Transverse colon (tissue), 4 donors: ENCODE results near the gene ZC3H12C. TPM values are rescaled to one million over a fixed set of nuclear protein-coding genes. Genes with fewer than 3 reads are reported as not detected.

Experiments used
- DNase-seq: peaks from one replicate; pipeline ENCODE4 v3.0.0-alpha.2; 2019
- H3K27ac ChIP-seq, 4 donors: fragments of 200-600 bp; sonication (generic); 2 replicates each; pipeline ENCODE4 v1.5.1; 2016 to 2018; ENCODE audit warnings: inconsistent platforms in 4 of 4
- H3K27me3 ChIP-seq: fragments of 200-600 bp; sonication (generic); 2 replicates; pipeline ENCODE4 v1.5.1; 2017; ENCODE audit warnings: inconsistent platforms
- H3K36me3 ChIP-seq, 4 donors: fragments of 200-600 bp; sonication (generic); 2 replicates each; pipeline ENCODE4 v1.5.1; 2017 to 2019; ENCODE audit warnings: inconsistent platforms in 4 of 4
- H3K4me1 ChIP-seq, 4 donors: fragments of 200-600 bp; sonication (generic); 2 replicates each; pipeline ENCODE4 v1.5.1; 2017 to 2020; ENCODE audit warnings: inconsistent platforms in 4 of 4
- H3K4me3 ChIP-seq, 4 donors: fragments of 200-600 bp; sonication (generic); 1 replicate in 1 of 4; 2 replicates in 3 of 4; pipeline versions ENCODE4 v1.5.1 to v1.6.1; 2017 to 2019; ENCODE audit warnings: inconsistent platforms in 4 of 4
- H3K9me3 ChIP-seq, 2 donors: fragments of 200-600 bp; sonication (generic); 2 replicates each; pipeline ENCODE4 v1.5.1; 2017 to 2019; ENCODE audit warnings: inconsistent platforms in 2 of 2
- EP300 ChIP-seq: sonication (generic); formaldehyde crosslinking; IDR thresholded peaks from one replicate; pipeline ENCODE4 v1.6.1; 2017; ENCODE audit warnings: antibody characterized with exemption, low read depth
- POLR2A ChIP-seq: fragments of 450-650 bp; IDR thresholded peaks from one replicate; pipeline ENCODE4 v1.6.1; 2016; ENCODE audit warnings: antibody characterized with exemption, mild to moderate bottlenecking, moderate library complexity
- POLR2AphosphoS5 ChIP-seq, 3 donors: sonication (generic); formaldehyde crosslinking; IDR thresholded peaks; one replicate each; pipeline ENCODE4 v1.6.1; 2016; ENCODE audit warnings: antibody characterized with exemption in 3 of 3
- WGBS, 2 donors: methylation state at CpG; one replicate each; pipeline ENCODE4 v1.1.5; 2018; ENCODE audit warnings: low coverage in 1 of 2; 5-methylcytosine and 5-hydroxymethylcytosine counted together
- in situ Hi-C, 4 donors: fragments of 200-750 bp; cut with MboI; loops; one replicate each; pipeline versions ENCODE4 v1.15.0 to v1.15.1; 2017; ENCODE audit warnings: low sequenced_read_pairs in 3 of 4, low pct_ligation_motif_present in 1 of 4, low pct_unique_long_range_greater_than_20kb in 1 of 4
- intact Hi-C: fragments of 100-400 bp; cut with DNase I; formaldehyde crosslinking; loops from one replicate; pipeline ENCODE4 v1.15.1; 2023; ENCODE audit warnings: low total_unique reads
- total RNA-seq, 4 donors: library from RNA; depleted of rRNA; stranded (reverse); fragments of >200 nt; gene quantifications; one replicate each; pipeline ENCODE4 v1.1.0, GENCODE V29; 2016
- TF ChIP-seq, protein P1 (sequence below), 5 experiments: fragments of 200-600 bp in 3 of 5; fragments of 450-650 bp in 2 of 5; sonication (generic) in 3 of 5; IDR thresholded peaks; 1 replicate in 2 of 5; 2 replicates in 3 of 5; pipeline ENCODE4 v1.5.1; 2016 to 2017; ENCODE audit warnings: antibody characterized with exemption in 5 of 5, inconsistent platforms in 3 of 5, mild to moderate bottlenecking in 2 of 5, moderate library complexity in 1 of 5

Gene ZC3H12C
- 10 to 100 TPM in 2 of 4 donors, 1 to 10 TPM in 2; 6.4 to 21.2 (median 14.4) TPM for total RNA-seq

GRCh38 chr11:110092515-110093406 is at the start of gene ZC3H12C:
Gene ZC3H12C, plus strand, starts transcription at chr11:110093392. Its CDS starts 20 bp downstream, at chr11:110093412.
- no peaks in the 10 kb centered on the region for H3K9me3 ChIP-seq
- in situ Hi-C loops, result no loop called here
- no peaks in the 10 kb centered on the region for H3K36me3 ChIP-seq
- TF ChIP-seq POLR2AphosphoS5 (IDR thresholded peaks at IDR 0.05) (peak in 1 of 3 donors; percentile 84), POLR2A (peak; percentile 68), EP300 (no peak)
- TF ChIP-seq, protein P1, sequence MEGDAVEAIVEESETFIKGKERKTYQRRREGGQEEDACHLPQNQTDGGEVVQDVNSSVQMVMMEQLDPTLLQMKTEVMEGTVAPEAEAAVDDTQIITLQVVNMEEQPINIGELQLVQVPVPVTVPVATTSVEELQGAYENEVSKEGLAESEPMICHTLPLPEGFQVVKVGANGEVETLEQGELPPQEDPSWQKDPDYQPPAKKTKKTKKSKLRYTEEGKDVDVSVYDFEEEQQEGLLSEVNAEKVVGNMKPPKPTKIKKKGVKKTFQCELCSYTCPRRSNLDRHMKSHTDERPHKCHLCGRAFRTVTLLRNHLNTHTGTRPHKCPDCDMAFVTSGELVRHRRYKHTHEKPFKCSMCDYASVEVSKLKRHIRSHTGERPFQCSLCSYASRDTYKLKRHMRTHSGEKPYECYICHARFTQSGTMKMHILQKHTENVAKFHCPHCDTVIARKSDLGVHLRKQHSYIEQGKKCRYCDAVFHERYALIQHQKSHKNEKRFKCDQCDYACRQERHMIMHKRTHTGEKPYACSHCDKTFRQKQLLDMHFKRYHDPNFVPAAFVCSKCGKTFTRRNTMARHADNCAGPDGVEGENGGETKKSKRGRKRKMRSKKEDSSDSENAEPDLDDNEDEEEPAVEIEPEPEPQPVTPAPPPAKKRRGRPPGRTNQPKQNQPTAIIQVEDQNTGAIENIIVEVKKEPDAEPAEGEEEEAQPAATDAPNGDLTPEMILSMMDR (IDR thresholded peaks at IDR 0.05), result peak; percentile 38 to 53 (median 41)
- peak within 1 kb of the TSS; percentile 37 to 76 (median 66) for H3K4me3 ChIP-seq
- peak within 1 kb of the TSS; percentile 92 to 98 (median 94) for H3K27ac ChIP-seq
- WGBS, 2 donors, result 0 to 1% methylated on average over 4 to 54 of the region's 110 CpGs
- H3K27me3 ChIP-seq, result no peaks in the 10 kb centered on the region
- peak; percentile 89 for DNase-seq
- intact Hi-C loops, result no loop called here
- H3K4me1 ChIP-seq, result peaks cover 14 to 23% (median 16%) of the 10 kb centered on the region in 4 donors

DNA sequence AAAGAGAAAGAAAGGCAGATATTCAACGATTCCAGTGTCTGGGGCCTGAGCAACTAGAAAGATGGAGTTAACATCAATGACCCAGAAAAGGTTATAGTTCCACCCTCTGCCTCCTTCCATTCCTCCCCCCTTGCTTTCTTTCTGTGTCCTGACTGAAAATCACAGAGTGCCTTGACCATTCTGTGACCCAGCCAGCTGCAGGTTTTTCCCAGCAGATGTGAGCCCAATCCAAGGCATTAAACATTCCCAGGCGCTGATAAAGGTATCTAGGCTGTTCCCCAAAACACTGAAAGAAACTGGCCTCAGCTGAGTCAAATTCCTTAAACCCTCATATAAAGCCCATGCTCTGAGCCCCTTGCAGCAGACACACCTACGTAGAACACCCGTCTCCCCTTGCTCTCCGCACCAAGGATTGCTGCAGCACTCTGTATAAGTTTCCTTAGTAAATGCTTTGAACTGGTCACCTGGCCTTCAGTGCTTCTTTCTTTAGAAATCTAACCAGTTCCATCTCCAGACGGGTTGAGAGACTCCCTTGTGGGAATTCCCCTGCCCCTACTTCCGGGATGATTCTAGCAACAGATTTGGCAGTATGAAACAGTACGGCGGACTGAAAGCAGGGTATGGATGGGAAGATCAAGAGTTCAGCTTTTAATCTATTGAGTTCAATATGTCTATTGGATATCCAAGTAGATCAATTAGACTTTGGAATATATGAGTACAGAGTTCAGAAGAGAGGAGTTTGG is 48.8 kb upstream of the ZC3H12C start:
- in situ Hi-C loops, result no loop called here
- Histone ChIP-seq H3K4me1 (peaks cover 0 to 4% (median 0%) of the 10 kb centered on the region in 4 donors), H3K36me3 (no peaks in the 10 kb centered on the region), H3K27ac (no peak overlapping the region), H3K27me3 (no peaks in the 10 kb centered on the region), H3K9me3 (no peaks in the 10 kb centered on the region), H3K4me3 (no peak overlapping the region)
- 85 to 91% methylated on average over 8 to 9 of the region's 9 CpGs for WGBS, 2 donors
- TF ChIP-seq EP300 (no peak), POLR2A (no peak), POLR2AphosphoS5 (IDR thresholded peaks at IDR 0.05) (no peak)
- TF ChIP-seq, protein P1 (IDR thresholded peaks at IDR 0.05), result no peak
- DNase-seq, result no peak
- intact Hi-C loops, result no loop called here

GRCh38 chr11:110046775-110047380 is 46.3 kb upstream of the ZC3H12C start:
- no peak for TF ChIP-seq EP300
- TF ChIP-seq, protein P1 (IDR thresholded peaks at IDR 0.05), result no peak
- no peak for TF ChIP-seq POLR2AphosphoS5 (IDR thresholded peaks at IDR 0.05)
- no peak for TF ChIP-seq POLR2A
- 72% methylated on average over 2 of the region's 2 CpGs; no CpG with 5 or more reads in 1 of the 2 donors for WGBS, 2 donors
- H3K9me3 ChIP-seq, result no peaks in the 10 kb centered on the region
- H3K4me3 ChIP-seq, result no peak overlapping the region
- no peak for DNase-seq
- in situ Hi-C loops (no loop called here), intact Hi-C loops (no loop called here)
- no peaks in the 10 kb centered on the region for H3K27me3 ChIP-seq
- H3K27ac ChIP-seq, result peak overlapping the region in 2 of 4 donors; percentile 12 to 46
- H3K36me3 ChIP-seq, result no peaks in the 10 kb centered on the region
- peaks cover 0 to 7% (median 0%) of the 10 kb centered on the region in 4 donors for H3K4me1 ChIP-seq
